HEK293 (cell line): ENCODE measurements around the gene SOX30.
A peak's percentile ranks its signal among the peaks of the same experiment; 100 is the strongest.

Source experiments
- CTCF ChIA-PET: fragments of 350-600 bp; formaldehyde crosslinking; extraction: SDS; loops from one replicate; lab custom pipeline; 2021; ENCODE audit warnings: antibody characterized with exemption; lab: Yijun Ruan, JAX
- POLR2A ChIA-PET: fragments of 300-600 bp; formaldehyde crosslinking; extraction: SDS; loops from one replicate; lab custom pipeline; 2020; ENCODE audit warnings: antibody characterized with exemption, inconsistent platforms; lab: Yijun Ruan, JAX
- H3K27ac ChIP-seq: fragments of 200-500 bp; sonication (Bioruptor generic); 2 replicates; pipeline ENCODE4 v1.5.1; 2014; ENCODE audit warnings: low read depth, low read length, control low read depth, inconsistent platforms; ENCODE audit errors: extremely low read depth
- H3K36me3 ChIP-seq, 2 experiments: fragments of 200-500 bp in 1 of 2; sonication (Bioruptor generic) in 1 of 2; 1 replicate in 1 of 2; 2 replicates in 1 of 2; pipeline ENCODE4 v1.5.1; 2014 to 2017; ENCODE audit warnings: inconsistent platforms in 2 of 2, low read length in 2 of 2; ENCODE audit not compliant: control insufficient read depth in 2 of 2, insufficient read depth in 1 of 2
- H3K4me1 ChIP-seq: fragments of 200-500 bp; sonication (Bioruptor generic); 2 replicates; pipeline ENCODE4 v1.5.1; 2014; ENCODE audit warnings: mild to moderate bottlenecking, low read length, inconsistent platforms; ENCODE audit not compliant: control insufficient read depth, insufficient read depth
- H3K4me3 ChIP-seq: 2 replicates; pipeline ENCODE4 v1.5.1; 2011; ENCODE audit warnings: low read depth, mild to moderate bottlenecking, control low read depth, low read length, moderate library complexity
- H3K9me3 ChIP-seq: fragments of 200-500 bp; sonication (Bioruptor generic); 2 replicates; pipeline ENCODE4 v1.5.1; 2014; ENCODE audit warnings: low read depth, low read length, inconsistent platforms; ENCODE audit not compliant: control insufficient read depth, insufficient read depth
- PRDM1 ChIP-seq: fragments of 450-650 bp; formaldehyde crosslinking; IDR thresholded peaks from 2 replicates; pipeline ENCODE4; 2016; ENCODE audit warnings: missing biosample characterization, missing genetic modification characterization
- TRIM28 ChIP-seq: IDR thresholded peaks from 2 replicates; pipeline ENCODE4 v1.6.1; 2011; ENCODE audit warnings: low read length, control low read depth, borderline replicate concordance
- ZFHX2 ChIP-seq: fragments of 450-650 bp; formaldehyde crosslinking; conservative IDR thresholded peaks from 2 replicates; pipeline ENCODE4 v1.5.1; 2016; ENCODE audit warnings: missing biosample characterization, missing genetic modification characterization
- ZNF10 ChIP-seq: fragments of 450-650 bp; formaldehyde crosslinking; IDR thresholded peaks from 2 replicates; pipeline ENCODE4 v1.5.1; 2017; ENCODE audit warnings: missing biosample characterization, missing genetic modification characterization
- ZNF133 ChIP-seq: fragments of 450-650 bp; formaldehyde crosslinking; IDR thresholded peaks from 2 replicates; pipeline ENCODE4 v1.5.1; 2016; ENCODE audit warnings: missing biosample characterization, missing genetic modification characterization
- ZNF19 ChIP-seq: fragments of 450-650 bp; formaldehyde crosslinking; IDR thresholded peaks from 2 replicates; pipeline ENCODE4; 2016; ENCODE audit warnings: missing biosample characterization, missing genetic modification characterization, low read depth
- ZNF292 ChIP-seq: fragments of 450-650 bp; formaldehyde crosslinking; IDR thresholded peaks from 2 replicates; pipeline ENCODE4 v1.5.1; 2016; ENCODE audit warnings: low read depth, missing biosample characterization, missing genetic modification characterization, borderline replicate concordance
- ZNF433 ChIP-seq: fragments of 450-650 bp; formaldehyde crosslinking; IDR thresholded peaks from 2 replicates; pipeline ENCODE4 v1.5.1; 2016; ENCODE audit warnings: missing biosample characterization, missing genetic modification characterization, low read depth
- ZNF514 ChIP-seq: fragments of 450-650 bp; formaldehyde crosslinking; IDR thresholded peaks from 2 replicates; pipeline ENCODE4 v1.5.1; 2016; ENCODE audit warnings: missing biosample characterization, missing genetic modification characterization
- ZNF544 ChIP-seq: fragments of 450-650 bp; formaldehyde crosslinking; IDR thresholded peaks from 2 replicates; pipeline ENCODE4 v1.5.0; 2017; ENCODE audit warnings: missing biosample characterization, missing genetic modification characterization
- ZNF664 ChIP-seq: fragments of 450-650 bp; formaldehyde crosslinking; IDR thresholded peaks from 2 replicates; pipeline ENCODE4 v1.5.1; 2016; ENCODE audit warnings: missing biosample characterization, missing genetic modification characterization
- ZNF76 ChIP-seq: fragments of 450-650 bp; formaldehyde crosslinking; IDR thresholded peaks from 2 replicates; pipeline ENCODE4; 2016; ENCODE audit warnings: low read depth, missing biosample characterization, missing genetic modification characterization, borderline replicate concordance
- ZNF776 ChIP-seq: fragments of 450-650 bp; formaldehyde crosslinking; IDR thresholded peaks from 2 replicates; pipeline ENCODE4 v1.5.0; 2017; ENCODE audit warnings: missing biosample characterization, missing genetic modification characterization, borderline replicate concordance
- TF ChIP-seq, protein P1 (sequence below): fragments of 450-650 bp; IDR thresholded peaks from 2 replicates; pipeline ENCODE4 v1.5.1; 2018; ENCODE audit warnings: missing biosample characterization, mild to moderate bottlenecking, missing genetic modification characterization
- TF ChIP-seq, protein P2 (sequence below): IDR thresholded peaks from 2 replicates; pipeline ENCODE4 v1.6.1; 2011; ENCODE audit warnings: mild to moderate bottlenecking, low read depth, low read length, borderline replicate concordance
- TF ChIP-seq, protein P3 (sequence below): fragments of 450-650 bp; IDR thresholded peaks from 2 replicates; pipeline ENCODE4 v1.5.1; 2018; ENCODE audit warnings: missing biosample characterization, missing genetic modification characterization
- TF ChIP-seq, protein P4 (sequence below): fragments of 450-650 bp; formaldehyde crosslinking; IDR thresholded peaks from 2 replicates; pipeline ENCODE4 v1.5.1; 2016; ENCODE audit warnings: missing biosample characterization, missing genetic modification characterization, borderline replicate concordance

The SOX30 gene

DNA sequence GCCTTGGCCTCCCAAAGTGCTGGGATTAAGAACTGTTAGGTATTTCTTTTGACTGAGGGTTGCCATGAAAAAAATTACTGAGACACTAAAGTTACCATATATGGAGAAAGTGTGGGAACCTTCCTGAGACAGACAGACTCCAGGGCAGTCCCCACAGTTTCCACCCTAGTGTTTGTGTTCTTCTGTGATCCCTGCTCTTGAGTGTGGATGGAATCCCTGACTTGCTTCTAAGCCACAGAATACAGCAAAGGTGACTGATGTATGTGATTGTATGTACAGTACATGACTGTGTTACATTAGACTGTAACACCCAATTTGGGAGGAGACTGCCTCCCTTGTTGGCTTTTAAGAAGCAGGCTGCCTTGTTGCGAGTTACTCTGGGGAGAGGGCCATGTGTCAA lies 52.0 kb downstream of the SOX30 start (continued):
- TF ChIP-seq, protein P1, sequence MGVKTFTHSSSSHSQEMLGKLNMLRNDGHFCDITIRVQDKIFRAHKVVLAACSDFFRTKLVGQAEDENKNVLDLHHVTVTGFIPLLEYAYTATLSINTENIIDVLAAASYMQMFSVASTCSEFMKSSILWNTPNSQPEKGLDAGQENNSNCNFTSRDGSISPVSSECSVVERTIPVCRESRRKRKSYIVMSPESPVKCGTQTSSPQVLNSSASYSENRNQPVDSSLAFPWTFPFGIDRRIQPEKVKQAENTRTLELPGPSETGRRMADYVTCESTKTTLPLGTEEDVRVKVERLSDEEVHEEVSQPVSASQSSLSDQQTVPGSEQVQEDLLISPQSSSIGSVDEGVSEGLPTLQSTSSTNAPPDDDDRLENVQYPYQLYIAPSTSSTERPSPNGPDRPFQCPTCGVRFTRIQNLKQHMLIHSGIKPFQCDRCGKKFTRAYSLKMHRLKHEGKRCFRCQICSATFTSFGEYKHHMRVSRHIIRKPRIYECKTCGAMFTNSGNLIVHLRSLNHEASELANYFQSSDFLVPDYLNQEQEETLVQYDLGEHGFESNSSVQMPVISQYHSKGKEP, result no peak
- TF ChIP-seq ZNF19, result no peak
- no peak for TF ChIP-seq ZNF544 (tag by site-specific recombination)
- no peak for TF ChIP-seq ZNF514 (tag by site-specific recombination)
- no peak for TF ChIP-seq ZFHX2 (tag by site-specific recombination)
- TF ChIP-seq ZNF10 (tag by site-specific recombination), result no peak

DNA sequence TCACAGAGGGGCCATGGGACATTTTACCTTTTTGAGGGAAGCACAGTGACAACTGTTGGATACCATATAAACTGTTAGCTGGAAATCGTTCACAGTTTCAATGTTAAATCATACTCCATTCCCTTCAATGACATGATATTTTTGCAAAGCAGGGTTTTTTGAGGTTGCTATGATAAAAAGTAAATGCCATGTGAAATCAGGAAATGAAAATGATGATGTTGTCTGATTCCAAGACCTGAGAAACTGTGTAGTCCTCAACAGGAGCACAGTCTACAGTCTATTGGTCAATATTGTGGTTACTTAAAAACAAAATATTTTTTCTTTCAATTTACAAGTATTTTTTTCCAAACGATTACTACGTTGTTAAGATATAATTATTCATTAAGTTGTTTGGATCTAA lies 52.7 kb downstream of the SOX30 start:
- H3K4me3 ChIP-seq, result no peak overlapping the region
- no peak overlapping the region for H3K27ac ChIP-seq
- ChIA-PET POLR2A (no interaction called here), CTCF (no interaction called here)
- TF ChIP-seq TRIM28 (no peak), ZNF433 (tag by site-specific recombination) (no peak), ZNF133 (tag by site-specific recombination) (no peak), ZNF664 (tag by site-specific recombination) (no peak)
- TF ChIP-seq, protein P2, sequence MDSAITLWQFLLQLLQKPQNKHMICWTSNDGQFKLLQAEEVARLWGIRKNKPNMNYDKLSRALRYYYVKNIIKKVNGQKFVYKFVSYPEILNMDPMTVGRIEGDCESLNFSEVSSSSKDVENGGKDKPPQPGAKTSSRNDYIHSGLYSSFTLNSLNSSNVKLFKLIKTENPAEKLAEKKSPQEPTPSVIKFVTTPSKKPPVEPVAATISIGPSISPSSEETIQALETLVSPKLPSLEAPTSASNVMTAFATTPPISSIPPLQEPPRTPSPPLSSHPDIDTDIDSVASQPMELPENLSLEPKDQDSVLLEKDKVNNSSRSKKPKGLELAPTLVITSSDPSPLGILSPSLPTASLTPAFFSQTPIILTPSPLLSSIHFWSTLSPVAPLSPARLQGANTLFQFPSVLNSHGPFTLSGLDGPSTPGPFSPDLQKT, result no peak
- TF ChIP-seq, protein P3, sequence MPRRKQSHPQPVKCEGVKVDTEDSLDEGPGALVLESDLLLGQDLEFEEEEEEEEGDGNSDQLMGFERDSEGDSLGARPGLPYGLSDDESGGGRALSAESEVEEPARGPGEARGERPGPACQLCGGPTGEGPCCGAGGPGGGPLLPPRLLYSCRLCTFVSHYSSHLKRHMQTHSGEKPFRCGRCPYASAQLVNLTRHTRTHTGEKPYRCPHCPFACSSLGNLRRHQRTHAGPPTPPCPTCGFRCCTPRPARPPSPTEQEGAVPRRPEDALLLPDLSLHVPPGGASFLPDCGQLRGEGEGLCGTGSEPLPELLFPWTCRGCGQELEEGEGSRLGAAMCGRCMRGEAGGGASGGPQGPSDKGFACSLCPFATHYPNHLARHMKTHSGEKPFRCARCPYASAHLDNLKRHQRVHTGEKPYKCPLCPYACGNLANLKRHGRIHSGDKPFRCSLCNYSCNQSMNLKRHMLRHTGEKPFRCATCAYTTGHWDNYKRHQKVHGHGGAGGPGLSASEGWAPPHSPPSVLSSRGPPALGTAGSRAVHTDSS (tag by site-specific recombination), result no peak
- TF ChIP-seq, protein P4, sequence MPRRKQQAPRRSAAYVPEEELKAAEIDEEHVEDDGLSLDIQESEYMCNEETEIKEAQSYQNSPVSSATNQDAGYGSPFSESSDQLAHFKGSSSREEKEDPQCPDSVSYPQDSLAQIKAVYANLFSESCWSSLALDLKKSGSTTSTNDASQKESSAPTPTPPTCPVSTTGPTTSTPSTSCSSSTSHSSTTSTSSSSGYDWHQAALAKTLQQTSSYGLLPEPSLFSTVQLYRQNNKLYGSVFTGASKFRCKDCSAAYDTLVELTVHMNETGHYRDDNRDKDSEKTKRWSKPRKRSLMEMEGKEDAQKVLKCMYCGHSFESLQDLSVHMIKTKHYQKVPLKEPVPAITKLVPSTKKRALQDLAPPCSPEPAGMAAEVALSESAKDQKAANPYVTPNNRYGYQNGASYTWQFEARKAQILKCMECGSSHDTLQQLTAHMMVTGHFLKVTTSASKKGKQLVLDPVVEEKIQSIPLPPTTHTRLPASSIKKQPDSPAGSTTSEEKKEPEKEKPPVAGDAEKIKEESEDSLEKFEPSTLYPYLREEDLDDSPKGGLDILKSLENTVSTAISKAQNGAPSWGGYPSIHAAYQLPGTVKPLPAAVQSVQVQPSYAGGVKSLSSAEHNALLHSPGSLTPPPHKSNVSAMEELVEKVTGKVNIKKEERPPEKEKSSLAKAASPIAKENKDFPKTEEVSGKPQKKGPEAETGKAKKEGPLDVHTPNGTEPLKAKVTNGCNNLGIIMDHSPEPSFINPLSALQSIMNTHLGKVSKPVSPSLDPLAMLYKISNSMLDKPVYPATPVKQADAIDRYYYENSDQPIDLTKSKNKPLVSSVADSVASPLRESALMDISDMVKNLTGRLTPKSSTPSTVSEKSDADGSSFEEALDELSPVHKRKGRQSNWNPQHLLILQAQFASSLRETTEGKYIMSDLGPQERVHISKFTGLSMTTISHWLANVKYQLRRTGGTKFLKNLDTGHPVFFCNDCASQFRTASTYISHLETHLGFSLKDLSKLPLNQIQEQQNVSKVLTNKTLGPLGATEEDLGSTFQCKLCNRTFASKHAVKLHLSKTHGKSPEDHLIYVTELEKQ (tag by site-specific recombination), result no peak
- no peaks in the 10 kb centered on the region for H3K9me3 ChIP-seq
- H3K4me1 ChIP-seq, result no peaks in the 10 kb centered on the region
- no peaks in the 10 kb centered on the region for H3K36me3 ChIP-seq

DNA sequence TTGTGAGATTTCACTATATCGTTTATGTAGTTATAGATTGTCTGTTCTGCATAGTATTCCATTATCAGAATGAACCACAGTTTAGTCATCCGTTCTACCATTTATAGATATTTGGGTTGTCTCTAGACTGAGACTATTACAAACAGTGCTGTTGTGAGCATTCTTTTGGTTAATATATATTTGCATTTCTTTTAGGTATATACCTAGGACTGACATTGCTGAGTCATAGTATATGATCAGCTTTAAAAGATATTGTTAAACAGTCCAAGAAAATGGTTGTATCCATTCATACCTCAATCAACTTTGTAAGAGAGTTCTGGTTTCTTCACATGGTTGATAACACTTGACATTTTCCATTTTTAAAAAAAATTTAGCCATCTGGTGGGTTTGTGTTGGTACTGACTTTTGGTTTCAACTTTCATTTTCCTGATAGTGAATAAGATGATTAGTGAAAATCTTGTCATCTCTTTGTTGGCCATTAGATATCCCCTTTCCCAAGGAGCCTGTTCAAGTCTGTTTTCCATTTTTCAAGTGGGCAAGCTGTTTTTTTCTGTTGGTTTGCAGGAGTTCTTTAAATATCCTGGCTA lies 53.8 kb downstream of the SOX30 start:
- H3K9me3 ChIP-seq, result no peaks in the 10 kb centered on the region
- no peak overlapping the region for H3K27ac ChIP-seq
- H3K4me3 ChIP-seq, result no peak overlapping the region
- ChIA-PET POLR2A (no interaction called here), CTCF (no interaction called here)
- H3K36me3 ChIP-seq, result no peaks in the 10 kb centered on the region
- H3K4me1 ChIP-seq, result no peaks in the 10 kb centered on the region
- TF ChIP-seq ZNF776 (tag by site-specific recombination) (no peak), ZNF292 (tag by site-specific recombination) (no peak), ZNF76 (no peak), PRDM1 (peak; percentile 16; the same call in 1 of the 2 replicates)
